H9 (cell line): ENCODE measurements around the gene HMG20B. TPM values are rescaled to one million over a fixed set of nuclear protein-coding genes. Genes with fewer than 3 reads are reported as not detected.

ENCODE experiments used
- DNase-seq: peaks from one replicate; pipeline ENCODE4 v3.0.0-alpha.2; 2017
- H2AFZ ChIP-seq: one replicate; pipeline ENCODE4 v1.6.1; 2013; ENCODE audit warnings: mild to moderate bottlenecking, low read length, control low read depth, moderate library complexity
- H2AK5ac ChIP-seq: 2 replicates; pipeline ENCODE4 v1.6.1; 2013; ENCODE audit warnings: low read length, control low read depth, mixed read lengths; ENCODE audit not compliant: insufficient read length
- H2BK120ac ChIP-seq: one replicate; pipeline ENCODE4 v1.6.1; 2013; ENCODE audit warnings: low read depth, mild to moderate bottlenecking, low read length, control low read depth, inconsistent platforms; ENCODE audit not compliant: poor library complexity, severe bottlenecking
- H2BK12ac ChIP-seq: 2 replicates; pipeline ENCODE4 v1.6.1; 2013; ENCODE audit warnings: low read length, control low read depth, mixed read lengths, low read depth; ENCODE audit not compliant: insufficient read length
- H2BK15ac ChIP-seq: 2 replicates; pipeline ENCODE4 v1.6.1; 2013; ENCODE audit warnings: low read depth, low read length, control low read depth
- H2BK20ac ChIP-seq: one replicate; pipeline ENCODE4 v1.6.1; 2013; ENCODE audit warnings: low read depth, mild to moderate bottlenecking, low read length, control low read depth, inconsistent platforms; ENCODE audit not compliant: poor library complexity, severe bottlenecking
- H2BK5ac ChIP-seq: 2 replicates; pipeline ENCODE4 v1.6.1; 2013; ENCODE audit warnings: low read length, control low read depth, mixed read lengths; ENCODE audit not compliant: insufficient read length
- H3K14ac ChIP-seq: 2 replicates; pipeline ENCODE4 v1.6.1; 2013; ENCODE audit warnings: low read length, control low read depth; ENCODE audit not compliant: insufficient read depth
- H3K18ac ChIP-seq: 2 replicates; pipeline ENCODE4 v1.6.1; 2013; ENCODE audit warnings: low read depth, mild to moderate bottlenecking, mixed read lengths, low read length, control low read depth; ENCODE audit not compliant: insufficient read length
- H3K23ac ChIP-seq: 2 replicates; pipeline ENCODE4 v1.6.1; 2013; ENCODE audit warnings: low read length, control low read depth, mixed read lengths, low read depth; ENCODE audit not compliant: insufficient read length
- H3K23me2 ChIP-seq: 2 replicates; pipeline ENCODE4 v1.6.1; 2013; ENCODE audit warnings: low read depth, mild to moderate bottlenecking, mixed read lengths, low read length, control low read depth; ENCODE audit not compliant: insufficient read length, poor library complexity, severe bottlenecking
- H3K27ac ChIP-seq: 2 replicates; pipeline ENCODE4 v1.5.1; 2013; ENCODE audit warnings: low read length, control low read depth, mixed read lengths, low read depth; ENCODE audit not compliant: insufficient read length
- H3K27me3 ChIP-seq: 2 replicates; pipeline ENCODE4 v1.6.1; 2013; ENCODE audit warnings: low read length, control low read depth, inconsistent platforms; ENCODE audit not compliant: insufficient read depth
- H3K4ac ChIP-seq: 2 replicates; pipeline ENCODE4 v1.6.1; 2013; ENCODE audit warnings: low read depth, mild to moderate bottlenecking, control low read depth, inconsistent platforms, low read length, moderate library complexity
- H3K4me1 ChIP-seq: 2 replicates; pipeline ENCODE4 v1.6.1; 2013; ENCODE audit warnings: low read length, control low read depth, inconsistent platforms; ENCODE audit not compliant: insufficient read depth
- H3K4me2 ChIP-seq: 2 replicates; pipeline ENCODE4 v1.6.1; 2013; ENCODE audit warnings: low read length, control low read depth, mixed read lengths; ENCODE audit not compliant: insufficient read length, insufficient read depth
- H3K56ac ChIP-seq: 2 replicates; pipeline ENCODE4 v1.6.1; 2013; ENCODE audit warnings: low read depth, mild to moderate bottlenecking, mixed read lengths, low read length, control low read depth; ENCODE audit not compliant: insufficient read length
- H3K79me1 ChIP-seq: 2 replicates; pipeline ENCODE4 v1.6.1; 2013; ENCODE audit warnings: low read depth, mild to moderate bottlenecking, moderate library complexity, low read length, control low read depth, inconsistent platforms; ENCODE audit not compliant: insufficient read depth, poor library complexity, severe bottlenecking
- H3K79me2 ChIP-seq: 2 replicates; pipeline ENCODE4 v1.6.1; 2013; ENCODE audit warnings: low read length, control low read depth, inconsistent platforms; ENCODE audit not compliant: insufficient read depth
- H3K9ac ChIP-seq: 2 replicates; pipeline ENCODE4 v1.6.1; 2013; ENCODE audit warnings: low read length, control low read depth, mixed read lengths; ENCODE audit not compliant: insufficient read length; ENCODE audit errors: extremely low read depth
- H3K9me3 ChIP-seq: one replicate; pipeline ENCODE4 v1.6.1; 2013; ENCODE audit warnings: low read depth, low read length, inconsistent platforms; ENCODE audit not compliant: control insufficient read depth
- H3T11ph ChIP-seq: one replicate; pipeline ENCODE4 v1.6.1; 2013; ENCODE audit warnings: mild to moderate bottlenecking, low read length, control low read depth, inconsistent platforms
- H4K20me1 ChIP-seq: one replicate; pipeline ENCODE4 v1.6.1; 2013; ENCODE audit not compliant: control insufficient read depth, insufficient read length, insufficient read depth
- H4K5ac ChIP-seq: 2 replicates; pipeline ENCODE4 v1.6.1; 2013; ENCODE audit warnings: low read depth, mild to moderate bottlenecking, mixed read lengths, low read length, control low read depth; ENCODE audit not compliant: insufficient read length
- H4K8ac ChIP-seq: replicated peaks from 2 replicates; pipeline ENCODE4 v1.6.1; 2013; ENCODE audit warnings: low read length, control low read depth, mixed read lengths, low read depth; ENCODE audit not compliant: insufficient read length
- H4K91ac ChIP-seq: 2 replicates; pipeline ENCODE4 v1.6.1; 2013; ENCODE audit warnings: low read depth, mild to moderate bottlenecking, moderate library complexity, mixed read lengths, low read length, control low read depth; ENCODE audit not compliant: insufficient read length
- H3K27ac Mint-ChIP-seq, 3 experiments: 2 replicates in 2 of 3; 3 replicates in 1 of 3; pipeline ENCODE4 v1.8.0; 2020 to 2021; ENCODE audit warnings: mixed read lengths in 3 of 3, mild to moderate bottlenecking in 1 of 3, moderate library complexity in 1 of 3
- H3K27me3 Mint-ChIP-seq: 2 replicates; pipeline ENCODE4 v1.8.0; 2021; ENCODE audit warnings: low read depth, mild to moderate bottlenecking, moderate library complexity, mixed read lengths
- H3K36me3 Mint-ChIP-seq, 3 experiments: 2 replicates in 2 of 3; 3 replicates in 1 of 3; pipeline ENCODE4 v1.8.0; 2020 to 2021; ENCODE audit warnings: low read depth in 3 of 3, mixed read lengths in 3 of 3; ENCODE audit not compliant: insufficient read depth in 1 of 3
- H3K4me1 Mint-ChIP-seq, 2 experiments: 2 replicates each; pipeline ENCODE4 v1.8.0; 2020; ENCODE audit warnings: mixed read lengths in 2 of 2
- H3K4me3 Mint-ChIP-seq, 2 experiments: 2 replicates in 1 of 2; 3 replicates in 1 of 2; pipeline ENCODE4 v1.8.0; 2020 to 2021; ENCODE audit warnings: mild to moderate bottlenecking in 2 of 2, mixed read lengths in 2 of 2, moderate library complexity in 1 of 2
- H3K9me3 Mint-ChIP-seq, 2 experiments: 2 replicates in 1 of 2; 3 replicates in 1 of 2; pipeline ENCODE4 v1.8.0; 2020; ENCODE audit warnings: mild to moderate bottlenecking in 2 of 2, mixed read lengths in 2 of 2, moderate library complexity in 1 of 2
- CTCF ChIP-seq: fragments of 200-600 bp; sonication (generic); conservative IDR thresholded peaks from 3 replicates; pipeline ENCODE4 v1.8.0; 2021; ENCODE audit warnings: antibody characterized with exemption, mild to moderate bottlenecking
- WGBS: extraction: QIAGEN DNeasy Blood & Tissue Kit; methylation state at CpG from one replicate; pipeline ENCODE4 v1.1.7; 2013; ENCODE audit warnings: missing lambda C conversion rate, low lambda C conversion rate, mixed read lengths; ENCODE audit not compliant: insufficient read length; ENCODE audit errors: extremely low coverage; 5-methylcytosine and 5-hydroxymethylcytosine counted together
- total RNA-seq: library from RNA; stranded (reverse); gene quantifications from 2 replicates; pipeline ENCODE4 v1.2.1, GENCODE V29; 2021

Gene HMG20B
- total RNA-seq, 1 experiment from 2014 or later = 58.1 TPM

GRCh38 chr19:3605361-3605760, 32.6 kb downstream of the HMG20B start:
- H3K4ac ChIP-seq = no peak overlapping the region

More at GRCh38 chr19:3605361-3605760, 32.6 kb downstream of the HMG20B start:
- TF ChIP-seq CTCF = no peak
- no peak for DNase-seq
- H4K91ac ChIP-seq = no peak overlapping the region
- no peaks in the 10 kb centered on the region for H3K79me2 ChIP-seq
- H2BK5ac ChIP-seq = no peak overlapping the region
- no peak overlapping the region for H2BK20ac ChIP-seq
- H2BK120ac ChIP-seq = no peak overlapping the region
- no peak overlapping the region for H2AK5ac ChIP-seq
- no peaks in the 10 kb centered on the region for H3K9me3 ChIP-seq
- H3K23ac ChIP-seq = no peak overlapping the region
- no peak overlapping the region for H2BK15ac ChIP-seq
- no peak overlapping the region for H3K18ac ChIP-seq
- Mint-ChIP-seq H3K27me3 (peaks cover 4% of the 10 kb centered on the region), H3K4me1 (peaks cover 12% of the 10 kb centered on the region in 2 experiments), H3K4me3 (no peak overlapping the region), H3K9me3 (peaks cover 0 to 4% of the 10 kb centered on the region in 2 experiments; a peak in 1 of 5 replicates), H3K27ac (no peak overlapping the region), H3K36me3 (peaks cover under 1 to 3% (median 2%) of the 10 kb centered on the region in 3 experiments; a peak in 5 of 7 replicates)
- H3K79me1 ChIP-seq = no peaks in the 10 kb centered on the region
- no CpG with 5 or more reads among the region's 3 CpGs for WGBS
- no peak overlapping the region for H3K27ac ChIP-seq
- peaks cover 5% of the 10 kb centered on the region; the same call in 1 of the 2 replicates for H3K27me3 ChIP-seq
- no peak overlapping the region for H3K14ac ChIP-seq
- H3K9ac ChIP-seq = no peak overlapping the region
- H3K4me1 ChIP-seq = no peaks in the 10 kb centered on the region; the same call in 1 of the 2 replicates
- peaks cover 2% of the 10 kb centered on the region for H3K23me2 ChIP-seq
- no peak overlapping the region for H4K8ac ChIP-seq
- no peak overlapping the region for H4K5ac ChIP-seq
- no peak overlapping the region for H3T11ph ChIP-seq
- H2AFZ ChIP-seq = no peak overlapping the region
- no peak overlapping the region for H3K4me2 ChIP-seq
- no peak overlapping the region for H2BK12ac ChIP-seq
- no peaks in the 10 kb centered on the region for H4K20me1 ChIP-seq
- H3K56ac ChIP-seq = no peak overlapping the region
